Measurements from ENCODE around the gene MXD3.

Gene MXD3

DNA sequence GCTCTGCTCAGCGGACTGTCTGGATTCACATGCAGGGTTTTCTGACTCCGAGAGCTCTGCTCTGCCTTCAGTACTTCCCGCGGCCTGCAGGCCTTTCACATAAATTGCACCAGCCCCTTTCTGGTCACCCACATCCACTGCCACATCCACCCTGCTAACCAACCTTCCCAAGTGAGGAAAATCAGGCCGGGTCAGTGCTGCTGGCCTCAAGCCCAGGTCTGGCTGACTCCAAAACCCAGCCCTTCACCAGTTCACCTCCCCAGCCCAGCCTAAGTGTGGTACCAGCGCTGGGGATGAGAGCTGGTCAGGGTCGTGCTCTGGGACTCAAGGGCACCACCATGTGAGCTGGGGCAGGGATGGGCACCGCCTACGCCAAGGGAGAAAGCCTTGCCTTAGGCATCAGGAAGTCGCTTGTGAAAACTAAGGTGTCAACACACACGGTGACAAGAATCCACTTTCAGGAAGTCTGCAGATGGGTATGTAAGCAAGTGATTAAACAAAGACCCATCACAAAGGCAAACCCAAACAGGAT is 27.5 kb upstream of the MXD3 start:
- no peak for DNase-seq

DNA sequence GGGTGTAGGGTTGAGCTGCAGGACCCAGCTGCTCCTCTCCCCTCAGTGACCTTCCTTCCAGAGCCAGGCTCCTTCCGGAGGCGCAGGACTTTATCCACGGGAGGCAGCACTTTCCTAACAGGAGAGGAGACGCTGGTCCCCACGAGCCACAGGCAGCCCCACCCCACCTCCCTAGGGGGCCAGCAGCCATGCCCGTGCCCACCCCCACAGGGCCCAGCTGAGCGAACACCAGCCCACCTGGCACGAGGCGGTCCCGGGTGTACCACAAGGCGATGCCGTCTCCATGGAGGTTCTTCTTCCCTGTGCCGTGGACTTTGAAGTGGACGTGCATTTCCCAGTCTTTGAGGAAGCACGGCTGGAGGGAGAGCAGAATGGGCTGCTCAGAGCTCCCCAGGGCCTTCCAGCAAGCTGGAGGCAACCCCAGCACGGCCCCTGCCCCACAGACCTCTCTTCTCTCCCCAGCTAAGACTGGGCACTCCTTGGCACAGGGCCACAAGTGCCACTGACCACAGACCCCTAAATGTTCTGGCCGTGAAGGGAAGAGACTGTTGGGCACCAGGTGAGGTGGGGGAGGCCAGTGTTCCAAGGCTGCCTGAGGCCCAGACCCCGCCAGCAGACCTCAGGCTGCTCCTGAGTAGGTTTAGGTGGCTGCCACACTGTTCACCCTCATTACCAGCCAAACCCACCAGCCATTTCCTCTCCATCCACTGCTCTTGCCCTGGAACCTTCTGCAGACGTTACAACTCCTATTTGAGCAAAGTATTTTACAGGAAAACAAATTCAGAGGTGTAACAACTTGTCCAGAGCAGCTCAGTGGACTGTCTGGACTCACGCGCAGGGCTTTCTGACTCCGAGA is 26.8 kb upstream of the MXD3 start:
- DNase-seq, result no peak

DNA sequence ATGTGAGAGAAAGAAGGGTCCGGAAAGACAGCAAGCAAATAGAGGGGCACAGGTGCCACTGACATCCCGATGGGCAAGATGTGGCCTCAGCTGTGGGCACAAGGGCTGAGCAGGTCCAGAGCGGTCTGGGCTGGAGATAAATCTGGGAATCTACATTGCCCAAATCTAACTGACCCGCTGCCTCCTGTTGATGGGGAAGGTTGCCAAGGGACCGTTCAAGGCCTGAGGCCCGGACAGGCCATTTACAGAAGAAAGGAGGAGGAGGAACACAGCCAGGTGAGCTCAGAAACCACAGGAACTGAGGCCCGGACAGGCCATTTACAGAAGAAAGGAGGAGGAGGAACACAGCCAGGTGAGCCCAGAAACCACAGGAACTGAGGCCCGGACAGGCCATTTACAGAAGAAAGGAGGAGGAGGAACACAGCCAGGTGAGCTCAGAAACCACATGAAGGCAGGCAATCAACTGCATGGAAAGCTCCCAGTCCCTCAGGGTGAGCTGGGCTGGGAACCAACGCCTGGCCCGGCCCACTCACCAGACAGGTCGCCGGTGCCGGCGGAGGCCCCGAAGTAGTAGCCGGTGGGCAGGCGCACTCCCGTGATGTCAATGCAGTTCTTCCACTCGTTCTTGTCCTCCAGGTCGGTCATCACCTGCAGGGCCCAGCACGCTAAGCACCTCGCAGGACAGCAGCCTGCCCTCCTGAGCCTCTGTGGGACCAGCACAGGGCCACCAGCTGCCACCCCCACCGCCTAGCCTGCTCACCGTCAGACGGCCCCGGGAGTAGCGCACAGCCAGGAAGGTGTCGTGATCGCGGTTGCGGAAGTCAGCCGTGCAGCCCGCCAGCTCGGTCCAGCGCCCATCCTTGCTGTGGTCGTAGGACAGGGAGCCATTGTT is 25.2 kb upstream of the MXD3 start:
- no peak for DNase-seq

DNA sequence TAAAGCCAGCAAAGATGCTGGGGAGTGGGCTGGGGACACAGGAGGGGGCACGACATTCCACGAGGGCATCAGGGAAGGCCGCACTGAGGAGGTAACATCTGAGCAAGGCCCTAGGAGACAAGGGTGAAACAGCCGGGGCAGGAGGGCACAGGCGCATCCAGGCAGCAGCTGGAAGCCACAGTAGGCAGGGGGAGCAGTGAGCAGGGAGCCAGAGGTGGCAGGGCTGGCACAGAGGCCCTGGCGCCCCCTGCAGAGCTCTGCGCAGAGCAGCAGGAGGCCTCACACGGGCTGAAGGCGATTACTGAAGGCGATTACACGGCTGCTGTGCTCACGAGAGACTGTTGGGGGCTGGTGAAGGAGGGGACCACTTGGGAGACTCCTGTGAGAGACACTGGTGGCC is 24.4 kb upstream of the MXD3 start:
- no peak for DNase-seq

DNA sequence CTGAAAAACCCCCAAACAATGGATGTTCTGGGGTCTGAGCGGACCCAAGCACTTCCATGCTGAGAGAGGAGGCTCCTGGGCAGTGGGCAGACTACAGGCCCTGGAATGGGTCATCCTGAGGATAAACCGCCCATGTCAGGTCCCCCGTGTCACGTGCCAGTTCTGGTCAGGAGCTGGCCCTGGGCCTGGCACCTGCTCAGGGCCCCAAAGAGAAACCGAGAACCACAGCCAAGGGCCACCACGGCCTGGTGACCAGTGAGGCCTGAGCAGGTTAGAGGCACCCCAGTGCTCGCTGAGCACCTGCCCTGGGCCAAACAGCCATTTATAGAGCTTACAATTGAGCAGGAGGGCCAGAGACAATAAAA is 24.0 kb upstream of the MXD3 start:
- DNase-seq, result no peak

DNA sequence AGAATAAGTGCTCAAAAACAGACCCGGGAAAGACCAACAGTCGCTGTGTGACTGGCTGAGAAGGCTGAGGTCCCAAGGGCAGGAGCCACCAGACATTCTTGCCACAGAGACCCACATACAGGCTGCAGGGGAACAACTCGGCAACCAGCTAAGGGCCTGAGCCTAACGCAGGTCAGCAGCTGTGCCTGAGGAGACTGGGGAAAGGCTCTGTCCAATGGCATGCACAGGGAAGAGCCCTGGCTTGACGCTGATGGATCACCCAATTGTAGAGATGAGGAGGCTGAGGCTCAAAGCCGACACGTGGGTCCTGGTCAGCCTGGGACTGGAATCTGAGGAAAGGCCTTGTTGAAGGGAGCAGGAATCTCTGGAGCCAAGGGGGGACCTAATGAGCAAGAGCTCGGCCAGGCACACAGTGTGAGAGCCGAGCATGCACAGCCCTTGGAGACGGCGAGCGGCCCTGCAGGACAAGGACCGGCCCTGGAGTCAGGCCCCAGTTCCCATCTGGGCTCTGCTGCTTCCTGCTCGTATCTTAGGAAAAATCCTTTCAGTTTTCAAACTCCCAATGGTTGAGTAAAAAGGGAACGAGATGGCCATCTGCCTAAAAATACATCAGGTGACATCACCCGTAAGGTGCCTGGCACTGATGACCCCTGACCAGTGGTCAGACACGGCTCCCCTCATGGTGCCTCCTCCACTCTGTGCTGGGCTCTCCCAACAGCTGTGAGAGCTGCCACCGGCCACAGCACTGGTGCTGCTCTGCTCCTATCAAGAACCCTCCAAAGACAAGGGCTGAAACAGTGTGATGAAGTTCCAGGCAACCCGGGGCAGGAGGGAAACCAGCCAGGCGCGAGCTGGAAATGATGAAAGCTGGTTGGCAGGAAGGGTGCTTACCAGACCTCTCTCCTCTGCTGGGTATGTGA is 23.3 kb upstream of the MXD3 start:
- no peak for DNase-seq

DNA sequence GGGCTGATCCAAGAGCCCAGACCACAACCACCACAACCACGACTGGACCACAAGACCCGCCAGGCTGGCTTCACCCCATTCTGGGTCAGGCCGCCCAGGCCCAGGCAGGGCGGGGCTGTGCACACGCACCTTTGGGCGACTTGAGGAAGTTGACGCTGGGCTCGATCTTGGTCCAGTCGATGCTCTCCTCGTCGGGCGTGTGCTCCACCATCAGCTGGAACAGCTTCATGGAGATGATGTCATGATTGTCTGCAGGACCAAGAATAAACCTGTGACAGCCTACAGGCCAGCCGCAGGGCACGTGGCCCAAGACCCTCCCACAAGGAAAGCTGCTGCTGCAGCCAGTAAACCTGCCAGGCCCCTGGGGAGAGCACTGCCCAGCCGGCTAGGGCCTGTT is 22.5 kb upstream of the MXD3 start:
- no peak for DNase-seq

DNA sequence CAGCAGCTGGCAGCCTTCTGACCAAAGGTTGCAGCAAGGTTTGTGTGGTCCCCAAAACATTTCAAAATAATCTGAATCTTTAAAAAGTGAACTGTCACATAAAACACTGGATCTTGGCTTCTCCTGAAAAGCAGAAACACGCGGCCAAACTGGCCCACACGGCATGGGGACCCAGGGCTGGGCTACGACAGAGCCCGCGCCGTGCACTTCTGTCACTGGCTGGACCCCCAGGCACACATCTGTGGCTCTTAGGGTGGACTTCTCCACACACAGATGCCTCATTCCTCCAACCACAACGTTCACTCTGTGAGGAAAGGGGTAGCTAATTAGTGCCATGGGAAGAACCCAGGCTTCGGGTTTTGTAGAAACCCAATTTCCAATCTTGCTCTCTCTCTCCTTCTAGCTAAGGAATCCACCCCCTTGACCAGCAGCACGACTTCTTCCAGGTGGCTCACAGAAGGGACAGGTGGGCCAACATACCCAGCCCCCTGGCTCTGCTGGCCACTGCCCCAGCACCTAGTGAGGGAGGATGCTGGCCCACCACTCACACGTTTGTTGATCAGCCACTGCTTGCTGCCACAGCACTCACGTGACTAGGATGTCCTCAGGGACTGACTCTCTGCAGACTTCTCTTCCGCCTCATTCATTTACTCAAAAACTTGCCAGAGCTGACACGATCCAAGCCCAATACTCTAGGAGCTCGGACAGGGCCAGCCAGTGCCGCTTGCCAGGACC is 21.9 kb upstream of the MXD3 start:
- DNase-seq, result no peak

DNA sequence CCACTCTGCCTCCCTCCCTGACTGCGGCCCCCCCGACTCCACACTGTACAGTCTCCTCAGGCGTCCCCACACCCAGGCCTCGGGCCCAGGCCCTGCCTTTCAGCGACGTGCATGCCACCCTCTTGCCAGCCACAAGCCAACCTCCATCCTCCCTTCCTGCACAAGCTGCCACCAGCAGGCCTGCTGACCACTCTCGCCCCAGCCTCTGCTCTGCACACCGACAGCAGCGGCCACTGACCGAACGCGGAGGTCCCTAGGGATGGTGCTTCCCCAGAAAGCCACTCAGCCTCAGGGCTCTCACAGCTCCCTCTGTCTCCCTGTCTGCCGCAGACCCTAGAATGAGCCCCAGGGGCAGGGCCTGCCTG is 21.2 kb upstream of the MXD3 start:
- DNase-seq, result no peak

DNA sequence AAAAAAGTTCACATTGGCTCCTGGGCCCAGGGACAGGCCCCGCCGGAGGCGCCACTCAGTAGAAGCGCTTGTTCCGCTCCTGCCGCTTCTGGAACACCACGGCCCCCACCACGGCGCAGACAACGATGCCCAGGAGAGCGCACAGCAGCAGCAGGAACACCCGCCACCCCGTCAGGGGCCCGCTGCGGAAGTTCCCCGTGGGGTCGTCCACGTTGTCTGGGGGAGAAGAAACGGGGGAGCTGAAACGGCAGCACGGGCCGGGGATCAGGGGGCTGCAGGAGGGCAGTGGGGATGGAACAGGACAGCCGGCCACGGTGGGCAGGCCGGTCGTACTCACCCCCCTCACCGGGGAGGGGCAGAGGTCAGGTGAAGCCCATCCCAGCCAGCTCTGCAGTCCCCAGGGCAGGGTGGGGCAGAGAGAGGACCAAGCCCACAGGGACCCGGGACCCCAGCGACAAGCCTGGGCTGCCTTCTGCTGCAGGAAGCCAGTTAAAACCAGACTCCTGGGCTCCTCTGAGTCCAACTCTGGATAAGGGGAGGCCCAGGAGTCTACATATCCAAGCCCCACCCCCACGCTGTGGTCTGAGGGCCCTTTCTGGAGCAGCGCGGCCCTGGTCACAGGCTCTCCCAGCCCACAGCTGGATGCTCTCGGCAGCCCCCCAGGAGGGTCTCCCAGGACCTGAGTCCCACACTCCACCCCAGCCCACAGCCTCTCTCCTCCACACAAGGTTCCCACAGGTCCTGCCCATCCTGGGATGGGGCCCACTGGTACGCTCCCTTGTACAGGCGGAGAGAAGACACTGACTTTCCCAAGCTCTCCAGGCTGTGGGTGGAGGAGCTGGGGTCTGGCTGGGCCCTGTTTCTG is 20.6 kb upstream of the MXD3 start:
- no peak for DNase-seq

DNA sequence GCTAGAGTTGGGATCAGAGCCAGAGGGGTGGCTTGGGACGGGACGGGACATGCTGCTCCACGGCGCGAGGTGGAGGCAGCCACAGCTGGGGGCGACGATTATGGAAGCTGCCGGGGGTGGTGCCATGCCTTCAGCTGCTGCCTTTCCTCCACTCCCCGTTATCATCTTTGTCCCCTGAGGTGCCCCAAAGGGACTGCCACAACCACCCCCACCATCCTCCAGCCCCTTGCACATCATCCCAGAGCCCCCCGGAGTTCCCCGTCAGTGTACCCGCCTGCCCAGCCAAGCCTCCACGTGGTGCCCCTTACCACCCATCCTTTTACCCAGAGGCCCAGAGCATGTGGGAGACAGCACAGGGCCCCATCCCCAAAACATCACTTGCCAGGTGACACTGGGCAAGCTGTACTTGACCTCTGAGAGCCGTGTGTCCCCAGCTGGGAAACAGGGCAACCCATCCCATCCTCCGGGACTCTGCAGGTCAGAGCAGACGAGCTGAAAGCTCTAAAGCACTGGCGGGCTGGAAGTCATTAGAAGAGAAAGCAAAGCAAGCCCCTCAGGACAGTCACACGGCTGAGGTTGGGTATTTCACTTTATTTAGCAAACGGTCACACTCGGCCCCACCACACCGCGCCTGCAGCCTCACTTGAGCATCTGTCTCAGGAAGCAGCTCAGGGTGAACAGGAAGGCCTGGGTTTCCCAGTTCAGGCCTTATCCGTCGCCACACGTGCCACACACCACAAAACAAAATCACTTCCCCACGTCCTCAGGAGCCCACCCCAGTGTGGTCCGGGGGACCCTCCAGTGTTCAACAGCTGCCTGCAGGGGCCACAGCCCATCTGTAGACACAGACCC is 19.5 kb upstream of the MXD3 start:
- no peak for DNase-seq

DNA sequence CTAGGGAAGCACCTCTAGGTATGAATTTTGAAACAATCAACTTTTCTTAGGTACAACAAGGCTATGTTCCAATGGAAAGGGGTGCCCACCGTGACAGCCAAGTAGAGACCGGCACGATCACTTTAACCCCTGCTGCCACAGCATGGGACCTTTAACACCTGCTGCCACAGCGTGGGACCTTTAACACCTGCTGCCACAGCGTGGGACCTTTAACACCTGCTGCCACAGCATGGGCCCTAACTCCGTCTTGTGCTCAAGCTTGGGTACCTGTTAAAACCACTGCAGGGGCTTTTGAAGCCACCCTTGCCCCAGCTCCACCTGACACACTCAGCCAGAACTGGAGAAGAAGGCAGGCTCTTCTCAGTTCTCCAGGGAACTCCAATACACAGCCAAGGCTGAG is 18.2 kb upstream of the MXD3 start:
- DNase-seq, result no peak

DNA sequence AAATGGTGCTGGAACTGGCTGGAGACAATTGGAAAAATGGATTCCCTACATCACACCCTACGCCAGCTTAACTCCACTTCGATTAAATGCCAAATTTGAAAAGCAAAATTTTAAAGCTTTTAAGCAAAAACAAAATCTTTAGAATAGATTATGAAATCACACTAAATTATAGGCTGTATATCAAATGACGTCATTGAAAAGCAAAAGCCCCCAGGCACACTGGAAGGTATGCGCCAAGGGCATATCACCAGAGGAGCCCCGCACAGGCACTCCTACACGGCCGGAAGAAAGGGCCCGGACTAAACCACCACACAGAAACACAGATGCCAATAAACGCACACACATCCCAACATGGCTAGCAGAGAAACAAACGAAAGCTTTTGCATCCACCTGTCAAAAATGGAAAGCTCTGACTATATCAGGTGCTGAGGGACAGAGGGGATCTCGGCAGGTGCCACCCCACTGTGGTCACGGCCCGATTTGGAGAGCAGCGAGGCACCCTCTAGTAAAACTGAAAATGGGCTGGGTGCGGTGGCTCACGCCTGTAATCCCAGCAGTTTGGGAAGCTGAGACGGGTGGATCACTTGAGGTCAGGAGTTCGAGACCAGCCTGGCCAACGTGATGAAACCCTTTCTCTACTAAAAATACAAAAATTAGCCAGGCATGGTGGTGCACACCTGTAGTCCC is 17.0 kb upstream of the MXD3 start:
- DNase-seq, result no peak

DNA sequence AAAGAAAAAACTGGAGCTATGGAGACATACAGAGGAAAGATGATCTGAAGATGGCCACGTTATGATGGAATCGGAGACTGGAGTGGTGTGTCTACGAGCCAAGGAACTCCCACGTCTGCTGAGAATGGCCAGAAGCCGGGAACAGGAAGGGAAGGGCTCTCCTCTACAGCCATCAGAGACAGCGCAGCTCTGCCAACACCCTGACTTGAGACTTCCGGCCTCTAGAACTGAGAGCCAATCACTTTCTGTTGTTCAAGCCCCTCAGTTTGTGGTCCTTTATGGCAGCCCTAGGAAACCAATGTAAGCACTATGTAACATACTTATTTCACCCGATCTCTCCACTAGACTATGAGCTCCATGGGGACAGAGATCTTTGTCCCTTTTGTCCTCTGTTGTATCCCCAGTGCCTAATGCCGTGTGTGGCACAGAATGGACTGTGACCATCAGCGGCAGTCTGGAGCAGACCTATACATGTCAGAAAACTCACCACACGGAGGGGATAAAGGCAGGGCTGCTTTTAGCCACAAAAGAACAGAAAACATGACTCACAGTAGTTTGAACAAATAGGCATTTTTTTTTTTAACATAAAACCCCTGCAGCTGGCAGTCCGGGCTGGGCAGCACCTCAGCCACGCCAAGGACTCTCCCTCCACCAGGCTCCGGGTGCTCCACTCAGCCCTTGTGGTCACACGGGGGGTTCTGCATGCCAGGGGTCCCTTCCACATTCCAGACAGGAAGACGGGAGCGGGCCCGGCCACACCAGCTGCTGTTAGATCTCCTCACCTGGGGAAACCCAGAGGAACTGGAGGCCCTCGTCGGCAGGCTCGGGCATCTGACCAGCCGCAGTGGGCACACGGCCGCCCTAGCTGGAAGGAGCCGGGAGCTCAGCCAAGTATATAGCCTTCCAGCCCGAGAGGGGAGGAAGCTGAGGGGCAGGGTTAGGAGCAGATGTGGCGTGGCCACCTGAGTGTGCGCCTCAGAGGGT is 16.1 kb upstream of the MXD3 start:
- DNase-seq, result no peak

DNA sequence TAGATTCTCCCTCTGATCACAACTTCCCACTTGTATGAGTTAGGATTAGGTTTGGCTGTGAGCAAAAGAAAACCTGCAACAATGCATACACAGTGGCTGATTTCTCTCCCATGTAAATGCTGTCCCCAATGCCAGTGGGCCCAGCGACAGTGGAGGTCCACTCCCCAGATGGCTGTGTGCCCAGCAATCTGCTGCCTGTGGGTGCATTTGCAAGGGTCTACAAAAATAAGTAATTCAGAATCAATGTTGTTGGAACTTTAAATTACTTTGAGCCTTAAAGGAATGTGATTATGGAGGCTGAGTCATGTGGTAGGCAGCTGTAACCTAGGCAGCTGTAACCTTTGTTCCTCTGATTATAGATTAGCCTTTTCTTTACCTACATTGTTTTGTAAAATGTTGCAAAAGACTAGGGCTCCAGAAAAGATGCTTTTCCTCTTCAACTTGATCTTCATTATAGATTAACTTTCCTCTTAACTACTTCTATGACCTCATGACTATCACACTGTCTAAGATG is 14.2 kb upstream of the MXD3 start:
- DNase-seq, result no peak

DNA sequence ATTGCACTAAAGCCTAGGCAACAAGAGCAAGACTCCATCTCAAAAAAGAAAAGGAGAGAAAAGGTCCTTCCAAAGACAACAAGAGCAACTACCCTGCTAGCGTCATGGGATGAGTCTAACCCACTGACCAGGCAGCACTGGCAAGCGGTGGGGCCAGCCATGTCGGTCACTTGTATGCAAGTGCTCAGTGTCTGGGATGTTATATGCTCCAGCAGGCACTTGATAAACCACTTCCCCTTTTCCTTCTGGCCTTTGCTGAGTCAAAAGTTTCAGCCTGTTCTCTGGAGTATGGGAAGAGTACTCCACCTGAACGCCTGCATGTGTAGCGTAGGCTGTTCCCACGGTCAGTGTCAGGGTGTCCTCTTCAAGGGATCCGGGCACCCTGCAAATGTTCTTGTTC is 9.2 kb upstream of the MXD3 start:
- DNase-seq, result no peak

DNA sequence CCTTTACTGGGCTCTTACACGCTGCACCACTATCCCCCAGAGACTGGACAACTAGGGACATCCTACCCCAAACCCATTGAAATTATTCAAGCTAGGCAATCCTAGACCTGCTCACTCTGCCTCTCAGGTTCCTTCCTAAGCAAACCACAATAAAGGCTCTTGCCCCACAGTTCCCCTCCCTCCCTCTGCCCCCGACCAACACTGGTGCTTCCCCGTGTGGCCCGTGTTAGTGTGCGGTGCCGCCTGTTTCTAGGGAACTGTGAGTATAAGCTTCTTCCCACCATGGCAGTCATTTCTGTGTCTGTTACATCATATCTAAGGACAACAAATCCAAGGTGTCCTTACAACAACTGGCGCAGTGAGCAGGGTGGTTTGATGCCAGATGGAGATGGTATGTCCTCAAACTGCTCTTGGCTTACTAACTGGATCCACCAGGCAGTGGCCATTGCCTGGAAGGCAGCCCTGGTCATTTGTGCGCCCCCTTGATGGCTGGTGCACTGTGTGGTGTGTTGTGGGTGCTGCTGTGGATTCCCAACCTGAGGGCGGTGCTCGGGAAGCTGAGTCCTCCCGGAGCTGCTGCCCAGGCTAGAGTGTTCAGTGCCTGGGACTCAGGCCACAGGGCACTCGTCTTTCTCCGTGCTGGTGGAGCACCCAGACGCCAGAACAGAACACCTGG is 8.4 kb upstream of the MXD3 start:
- DNase-seq, result no peak
